Measurements from ENCODE around the gene MAPK9.

MAPK9 gene

GRCh38 chr5:180291234-180291940 is 496 bp downstream of the MAPK9 start:
- no peak for DNase-seq

- DNase-seq: no peak
These were observed 1.2 kb downstream of the MAPK9 start for GRCh38 chr5:180290568-180291233.

DNA sequence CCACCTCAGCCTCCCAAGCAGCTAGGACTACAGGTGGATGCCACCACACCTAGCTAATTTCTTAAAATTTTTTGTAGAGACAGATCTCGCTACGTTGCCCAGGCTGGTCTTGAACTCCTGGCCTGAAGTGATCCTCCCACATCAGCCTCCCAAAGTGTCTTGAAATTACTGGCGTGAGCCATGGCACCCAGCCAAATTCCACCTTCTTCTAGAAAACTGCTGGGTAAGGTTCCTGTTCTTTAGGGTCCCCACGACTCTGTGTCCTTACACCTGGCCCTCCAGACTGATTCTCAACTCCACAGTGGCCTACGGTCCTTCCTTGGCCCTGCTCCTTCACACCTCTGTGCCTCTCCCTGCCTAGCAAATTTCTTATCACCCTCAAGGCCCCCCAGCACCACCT is 1.9 kb downstream of the MAPK9 start:
- no peak for DNase-seq

DNA sequence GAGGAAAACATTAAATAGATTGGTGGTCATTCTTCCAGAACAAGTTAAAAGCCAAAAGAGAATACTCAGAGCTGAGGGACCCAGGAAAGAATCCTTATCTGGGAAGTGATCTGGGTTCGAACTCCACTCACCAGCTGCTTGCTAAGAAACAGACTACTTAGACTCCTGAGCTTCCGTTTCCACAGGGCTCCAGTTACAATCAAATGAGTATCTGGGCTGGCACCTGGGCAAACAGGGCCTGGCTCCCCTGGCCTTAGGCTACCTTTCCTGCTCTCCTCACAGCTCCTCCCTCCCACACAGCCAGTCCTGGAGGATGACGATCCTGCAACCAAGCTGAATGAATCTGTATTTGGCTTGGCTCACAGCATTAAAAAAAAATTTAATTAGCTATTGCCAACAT is 2.5 kb downstream of the MAPK9 start:
- DNase-seq: no peak

- no peak for DNase-seq
These were observed 4.0 kb downstream of the MAPK9 start for GRCh38 chr5:180287868-180288267.

DNA sequence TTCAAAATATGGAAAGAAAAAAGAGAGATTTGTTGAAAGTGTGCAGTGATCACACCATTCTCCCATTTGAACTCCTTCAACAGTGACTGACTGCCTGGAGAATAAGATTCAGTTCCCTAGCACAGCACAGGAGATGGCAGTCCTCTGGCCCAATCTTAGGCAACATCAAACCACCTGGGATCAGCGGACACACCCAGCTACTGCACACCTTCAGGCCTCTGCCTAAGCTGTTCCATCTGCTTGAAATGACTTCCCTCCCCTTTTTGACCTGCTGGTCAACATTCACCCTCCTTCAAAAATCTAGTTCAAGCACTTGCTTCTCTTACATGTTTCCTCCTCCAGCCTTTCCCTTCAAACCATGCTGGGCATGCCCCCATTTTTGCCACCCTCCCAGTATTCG is 4.5 kb downstream of the MAPK9 start:
- DNase-seq: no peak

- no peak for DNase-seq
These were observed 7.7 kb downstream of the MAPK9 start for GRCh38 chr5:180284149-180284548.

DNA sequence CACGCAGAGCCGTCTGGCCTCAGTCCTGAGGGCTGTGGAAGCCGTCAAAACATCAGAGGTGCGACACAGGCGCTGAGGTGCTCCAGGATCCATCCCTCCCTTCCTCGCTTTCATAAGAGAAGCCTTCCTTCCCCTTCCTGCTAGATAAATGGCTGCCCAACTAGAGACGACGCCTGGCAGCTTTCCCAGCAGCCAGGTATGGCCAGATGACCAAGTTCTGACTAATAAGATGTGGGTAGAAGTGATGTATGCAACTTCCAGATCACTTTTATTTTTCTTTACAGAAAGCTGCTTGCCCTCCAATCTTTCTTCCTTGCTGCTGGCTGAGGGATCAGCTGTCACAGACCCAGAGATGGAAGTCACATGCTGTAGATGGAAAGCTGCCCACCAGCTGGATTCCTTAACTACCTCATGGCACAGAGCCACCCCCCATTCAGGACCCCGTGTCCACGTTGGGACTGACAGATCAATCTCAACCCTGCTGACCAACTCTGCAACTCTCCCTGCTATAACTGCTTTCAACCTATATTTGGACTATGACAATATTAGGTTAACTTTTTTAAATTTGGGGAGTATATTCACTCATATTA is 8.8 kb downstream of the MAPK9 start:
- no peak for DNase-seq

DNA sequence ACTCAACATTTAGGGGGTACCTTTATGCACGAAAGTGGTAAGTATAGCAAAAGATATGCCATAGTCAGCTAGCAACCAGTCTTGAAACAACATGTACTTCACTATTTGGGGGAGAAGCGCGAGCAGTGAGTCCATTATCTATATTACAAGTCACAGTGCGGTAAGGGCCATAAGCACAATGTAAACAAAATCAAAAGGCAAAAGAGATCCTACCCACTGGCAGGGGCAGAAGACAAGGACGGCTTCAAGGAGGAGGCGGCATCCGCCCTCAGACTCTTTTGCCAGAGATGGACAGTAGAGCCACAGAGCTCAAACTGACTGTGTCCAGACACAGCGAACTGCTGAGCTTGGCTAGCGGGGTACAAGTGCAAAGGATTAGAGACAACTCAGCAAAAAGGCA is 9.6 kb downstream of the MAPK9 start:
- DNase-seq: no peak

DNA sequence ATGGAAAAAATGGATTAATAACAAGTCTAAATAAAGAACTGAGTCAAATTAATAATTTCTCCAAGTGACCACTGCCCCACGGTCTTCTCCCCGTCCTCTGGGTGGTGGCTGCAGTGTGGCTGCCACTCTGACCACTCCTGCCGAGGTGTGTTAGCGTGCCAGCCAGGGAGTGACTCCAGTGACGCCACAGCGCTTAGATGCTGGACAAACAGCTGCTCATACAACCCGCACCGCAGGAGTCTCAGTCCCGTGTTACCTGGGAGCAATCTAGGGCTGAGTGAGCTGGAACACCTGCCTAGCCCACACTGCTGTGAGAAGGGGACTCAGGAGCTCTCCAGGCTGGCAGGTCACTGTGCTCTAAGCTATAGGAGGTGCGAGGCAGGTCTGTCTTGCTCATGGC is 10.2 kb downstream of the MAPK9 start:
- no peak for DNase-seq

DNA sequence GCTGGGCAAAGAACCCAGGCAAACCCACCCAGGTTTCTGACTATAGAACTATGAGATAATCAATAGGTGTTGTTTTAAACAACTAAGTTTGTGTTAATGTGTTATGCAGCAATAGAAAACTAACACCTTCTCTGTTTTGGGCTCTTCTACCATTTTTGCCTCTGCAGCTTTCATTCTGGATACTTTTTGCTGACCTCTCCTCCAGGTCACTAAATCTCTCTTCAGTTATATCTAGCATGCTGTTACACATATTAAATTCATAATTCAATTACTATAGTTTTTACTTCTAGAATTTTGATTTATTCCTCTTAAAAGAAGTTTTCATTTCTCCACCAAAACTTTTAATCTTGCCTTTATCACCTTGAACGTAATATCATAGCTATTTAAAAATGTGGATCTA is 17.2 kb downstream of the MAPK9 start:
- no peak for DNase-seq

GRCh38 chr5:180271221-180271620 is 20.7 kb downstream of the MAPK9 start:
- no peak for DNase-seq

DNA sequence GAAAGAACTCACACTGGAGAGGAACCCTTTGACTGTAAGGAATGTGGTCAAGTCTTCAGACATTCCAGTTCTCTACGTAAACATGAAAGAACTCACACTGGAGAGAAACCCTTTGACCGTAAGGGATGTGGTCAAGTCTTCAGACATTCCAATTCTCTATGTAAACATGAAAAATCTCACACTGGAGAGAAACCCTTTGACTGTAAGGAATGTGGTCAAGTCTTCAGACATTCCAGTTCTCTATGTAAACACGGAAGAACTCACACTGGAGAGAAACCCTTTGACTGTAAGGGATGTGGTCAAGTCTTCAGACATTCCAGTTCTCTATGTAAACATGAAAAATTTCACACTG is 32.6 kb downstream of the MAPK9 start:
- DNase-seq: no peak

- no peak for DNase-seq
These were observed 38.7 kb downstream of the MAPK9 start for GRCh38 chr5:180253036-180253824.

GRCh38 chr5:180251887-180252286 is 40.0 kb downstream of the MAPK9 start:
- DNase-seq: no peak

- DNase-seq: no peak
These were observed 40.7 kb downstream of the MAPK9 start for GRCh38 chr5:180251141-180251540.

DNA sequence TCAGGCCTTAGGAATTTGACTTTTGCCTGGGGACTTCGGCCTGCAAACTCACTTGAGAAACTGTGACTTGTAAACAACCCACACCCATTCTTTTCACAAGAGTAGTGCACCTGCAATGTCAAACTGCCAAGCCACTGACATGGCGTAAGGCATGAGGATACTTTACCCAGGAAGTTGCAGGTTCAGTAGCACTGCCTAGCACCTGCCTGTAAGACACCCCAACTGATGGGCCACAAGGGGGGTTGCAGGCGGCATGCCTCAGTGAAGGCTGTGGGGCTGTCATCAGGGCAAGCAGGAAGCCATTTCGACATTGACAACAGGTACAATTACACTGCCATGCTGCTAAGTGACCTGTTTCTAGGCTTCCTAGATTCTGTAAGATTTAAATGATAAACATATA is 41.6 kb downstream of the MAPK9 start:
- DNase-seq: no peak

DNA sequence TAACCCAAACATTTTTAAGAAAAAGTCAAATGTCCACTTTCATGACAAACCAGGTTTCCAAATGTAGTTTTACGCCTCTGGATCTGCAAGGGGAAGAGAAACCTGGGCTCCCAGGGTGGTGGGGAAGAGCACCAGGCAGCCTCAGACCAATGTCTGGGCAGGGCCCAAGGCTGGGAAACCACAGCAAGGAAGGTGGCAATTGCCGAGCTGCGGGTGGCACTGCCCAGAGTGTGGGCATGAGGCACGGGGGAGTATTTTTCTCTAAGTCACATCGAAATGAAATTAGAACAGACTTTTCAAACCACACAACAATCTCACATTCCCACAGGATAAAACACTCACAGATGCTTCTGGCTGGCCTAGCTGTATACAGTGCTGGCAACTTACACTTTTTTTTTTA is 50.3 kb downstream of the MAPK9 start:
- DNase-seq: no peak

DNA sequence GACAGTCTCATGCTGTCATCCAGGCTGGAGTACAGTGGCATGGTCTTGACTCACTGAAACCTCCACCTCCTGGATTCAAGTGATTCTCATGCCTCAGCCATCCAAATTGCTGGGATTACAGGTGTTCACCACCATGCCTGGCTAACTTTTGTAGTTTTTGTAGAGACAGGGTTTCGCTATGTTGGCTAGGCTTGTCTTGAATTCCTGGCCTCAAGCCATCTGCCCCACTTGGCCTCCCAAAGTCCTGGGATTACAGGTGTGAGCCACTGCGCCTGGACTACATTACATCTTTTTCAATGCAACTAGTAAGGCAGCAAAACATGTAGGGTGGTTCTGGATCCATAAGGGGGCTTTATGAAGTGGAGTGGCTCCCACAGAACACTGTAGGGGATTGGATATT is 53.3 kb downstream of the MAPK9 start:
- DNase-seq: no peak

GRCh38 chr5:180235846-180236245 is 56.0 kb downstream of the MAPK9 start:
- no peak for DNase-seq

DNA sequence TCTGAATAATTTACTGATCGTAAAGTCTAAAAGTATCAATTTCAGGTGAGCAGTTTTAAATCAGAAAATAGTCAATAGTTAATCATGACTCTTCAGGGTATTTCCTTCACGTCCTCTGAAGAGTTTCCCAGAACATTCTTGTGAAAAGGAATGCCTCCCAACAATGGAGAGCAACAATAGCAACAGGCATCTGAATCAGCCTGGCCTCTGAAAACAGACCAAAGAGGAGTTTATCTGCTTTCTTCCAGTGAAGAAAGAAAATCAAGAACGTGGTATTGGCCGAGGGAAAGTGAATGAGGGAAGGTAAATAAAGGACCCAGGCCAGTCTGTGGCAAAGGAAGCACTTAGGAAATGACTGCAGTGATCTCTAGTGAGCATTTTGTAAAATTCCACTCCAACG is 56.8 kb downstream of the MAPK9 start:
- DNase-seq: no peak

GRCh38 chr5:180234271-180234670 is 57.6 kb downstream of the MAPK9 start:
- DNase-seq: no peak

- no peak for DNase-seq
These were observed 58.2 kb downstream of the MAPK9 start for GRCh38 chr5:180233729-180234128.

DNA sequence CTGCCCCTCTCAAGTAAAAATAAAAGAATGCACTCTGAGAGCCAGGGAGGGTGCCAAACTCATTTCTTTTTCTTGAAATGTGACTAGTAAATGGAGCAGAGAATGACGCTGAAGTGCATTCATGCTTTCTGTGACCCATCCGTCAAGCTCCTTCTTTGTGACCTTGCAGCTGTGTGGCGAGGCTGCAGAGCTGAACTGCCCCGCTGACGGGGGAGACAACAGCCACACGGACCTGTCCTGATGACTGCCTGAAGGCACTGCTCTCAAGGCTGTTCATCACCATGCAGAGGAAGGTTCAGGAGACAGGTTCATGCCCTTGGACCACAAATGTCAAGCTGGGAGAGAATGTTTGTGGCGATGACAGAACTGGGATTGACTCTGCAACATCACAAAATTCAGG is 61.9 kb downstream of the MAPK9 start:
- DNase-seq: no peak
